Epidermal melanocyte (primary cell): Measurements from ENCODE around the gene PLEKHH1.
A peak's percentile ranks its signal among the peaks of the same experiment; 100 is the strongest.
"Not testable (repeated sequence)": the region's sequence is repeated elsewhere in the genome, so short reads cannot be mapped to it uniquely, and the experiment has no call there.

Experiments
- DNase-seq: peaks from one replicate; pipeline ENCODE4 v3.0.0; 2011; ENCODE audit warnings: low spot score; ENCODE audit not compliant: insufficient read length

Gene PLEKHH1

DNA sequence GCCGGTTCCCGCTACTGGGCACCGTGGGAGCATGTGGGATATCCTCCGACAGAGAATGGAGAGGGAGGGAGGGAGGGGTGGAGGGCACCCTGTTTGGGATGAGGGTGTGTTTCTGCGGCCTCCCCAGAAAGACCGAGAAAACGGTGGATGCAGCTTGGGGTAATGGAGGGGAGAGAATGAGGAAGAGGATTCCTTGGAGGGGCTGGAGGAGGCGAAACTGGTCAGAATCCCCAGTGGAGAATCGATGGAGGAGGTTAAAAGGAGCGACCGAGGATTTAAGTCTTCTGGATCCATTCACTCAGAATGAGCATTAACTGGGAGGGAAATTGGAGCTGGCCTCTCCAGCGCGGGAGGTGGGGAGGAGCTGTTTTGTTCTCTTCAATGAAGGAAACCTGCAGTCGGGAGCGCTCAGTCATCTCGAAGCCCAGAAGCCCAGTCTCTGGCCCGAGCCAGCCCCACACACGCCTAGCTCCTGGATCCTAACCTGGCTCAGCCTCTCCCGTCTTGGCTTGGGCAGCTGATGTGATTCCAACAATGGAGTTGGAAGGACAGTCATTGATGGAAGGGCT is 87.2 kb downstream of the PLEKHH1 start:
- DNase-seq: peak; percentile 39

DNA sequence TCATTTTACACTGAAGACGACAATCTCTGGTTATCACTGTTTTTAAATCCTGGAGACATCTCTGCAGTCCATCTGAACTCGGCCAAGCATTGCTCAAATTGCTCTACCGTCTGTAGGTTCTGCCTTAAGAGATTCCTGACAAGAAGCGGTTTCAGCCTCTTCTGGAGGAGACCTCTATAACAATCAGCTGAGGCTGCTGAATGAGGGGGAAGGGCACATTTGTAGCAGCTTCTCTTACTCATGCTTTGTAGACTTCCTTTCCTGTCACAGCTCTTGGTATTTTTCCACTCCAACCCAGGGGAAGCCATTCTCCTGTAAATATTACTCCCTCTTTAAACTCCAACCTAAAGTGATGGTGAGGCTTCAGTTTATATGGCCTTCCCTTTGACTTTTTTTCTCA is 89.6 kb downstream of the PLEKHH1 start:
- DNase-seq: peak; percentile 61

DNA sequence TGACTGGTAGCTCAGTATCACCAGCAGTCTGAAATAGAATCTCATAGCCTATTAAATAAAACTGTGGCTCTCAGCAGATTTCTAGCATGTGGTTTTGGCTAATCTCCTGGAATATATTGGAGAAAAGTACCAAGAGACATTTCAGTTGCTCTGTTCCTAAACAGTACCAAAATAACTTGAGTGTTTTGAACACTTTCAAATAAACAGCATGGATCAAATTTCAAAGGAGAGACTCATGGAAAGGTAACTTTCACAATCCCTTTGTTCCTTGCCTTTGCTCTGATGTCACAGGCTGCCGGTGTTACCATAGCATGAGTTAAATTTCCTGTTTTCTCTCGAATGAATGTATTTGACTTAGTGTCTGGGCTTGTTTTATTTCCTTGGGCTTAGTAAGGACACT is 90.0 kb downstream of the PLEKHH1 start:
- no peak for DNase-seq

DNA sequence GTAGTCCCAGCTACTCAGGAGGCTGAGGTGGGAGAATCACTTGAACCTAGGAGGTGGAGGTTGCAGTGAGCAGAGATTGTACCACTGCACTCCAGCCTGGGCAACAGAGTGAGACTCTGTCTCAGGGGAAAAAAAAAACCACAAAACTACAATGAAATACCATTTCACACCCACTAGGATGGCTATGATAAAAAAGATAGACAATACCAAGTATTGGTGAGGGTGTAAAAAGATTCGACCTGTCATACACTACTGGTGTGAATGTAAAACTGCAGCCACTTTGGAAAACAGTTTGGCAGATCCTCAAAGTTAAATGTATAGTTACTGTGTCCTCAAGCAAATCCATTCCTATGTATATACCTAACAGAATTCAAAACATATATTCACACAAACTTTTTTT is 93.0 kb downstream of the PLEKHH1 start:
- not testable (repeated sequence) for DNase-seq

DNA sequence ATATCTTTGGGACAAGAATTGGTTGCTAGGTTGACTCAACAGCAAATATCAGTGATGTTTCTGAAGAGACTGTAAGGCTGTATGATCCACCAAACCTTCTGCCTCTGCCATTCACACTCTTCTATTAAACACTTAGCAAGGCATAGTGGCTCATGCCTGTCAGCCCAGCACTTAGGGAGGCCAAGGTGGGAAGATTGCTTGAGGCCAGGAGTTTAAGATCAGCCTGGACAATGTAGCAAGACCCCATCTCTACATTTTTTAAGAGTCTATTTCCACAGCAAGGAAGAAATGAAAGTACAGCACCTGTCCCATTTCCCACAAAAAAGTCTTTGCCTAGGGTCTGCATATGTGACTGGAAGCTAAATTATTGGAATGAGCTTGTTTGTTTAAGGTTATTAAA is 94.4 kb downstream of the PLEKHH1 start:
- no peak for DNase-seq

DNA sequence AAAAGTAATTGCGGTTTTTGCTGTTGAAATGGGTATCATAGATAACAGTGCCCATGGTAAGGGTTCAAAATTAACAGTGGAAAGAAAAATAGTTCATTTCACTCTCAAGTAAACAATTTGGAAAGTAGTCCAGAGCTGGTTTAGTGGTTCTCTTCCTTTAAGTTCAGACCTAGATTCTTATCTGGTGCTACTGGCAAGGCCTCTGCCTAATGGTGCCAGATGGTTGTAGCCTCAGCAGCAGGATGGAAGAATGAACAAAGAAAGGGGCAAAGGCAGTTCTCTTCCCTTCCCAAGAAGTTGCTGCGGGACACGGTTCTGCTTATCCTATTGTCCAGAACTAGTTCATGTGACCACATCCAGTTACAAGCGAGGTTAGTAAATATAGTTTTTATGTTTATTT is 97.1 kb downstream of the PLEKHH1 start:
- no peak for DNase-seq

DNA sequence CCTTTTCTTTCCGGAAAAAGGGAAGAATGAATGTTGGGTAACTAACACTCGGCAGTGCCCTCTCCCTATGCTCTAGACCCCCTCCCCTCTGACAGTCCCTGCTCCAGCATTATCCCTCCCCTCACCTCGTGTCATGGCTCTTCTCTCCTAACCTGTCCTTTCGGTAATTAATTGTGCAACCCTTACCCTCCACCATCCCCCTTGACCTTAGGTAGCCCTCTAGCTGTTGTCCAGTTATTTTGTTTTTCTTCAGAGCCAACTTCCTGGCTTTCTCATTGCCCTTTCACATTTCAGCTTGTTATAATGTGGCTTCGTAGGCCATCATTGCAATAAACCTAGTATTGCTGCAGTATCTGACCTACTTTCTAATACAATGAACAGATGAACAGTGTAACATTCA is 97.8 kb downstream of the PLEKHH1 start:
- no peak for DNase-seq

DNA sequence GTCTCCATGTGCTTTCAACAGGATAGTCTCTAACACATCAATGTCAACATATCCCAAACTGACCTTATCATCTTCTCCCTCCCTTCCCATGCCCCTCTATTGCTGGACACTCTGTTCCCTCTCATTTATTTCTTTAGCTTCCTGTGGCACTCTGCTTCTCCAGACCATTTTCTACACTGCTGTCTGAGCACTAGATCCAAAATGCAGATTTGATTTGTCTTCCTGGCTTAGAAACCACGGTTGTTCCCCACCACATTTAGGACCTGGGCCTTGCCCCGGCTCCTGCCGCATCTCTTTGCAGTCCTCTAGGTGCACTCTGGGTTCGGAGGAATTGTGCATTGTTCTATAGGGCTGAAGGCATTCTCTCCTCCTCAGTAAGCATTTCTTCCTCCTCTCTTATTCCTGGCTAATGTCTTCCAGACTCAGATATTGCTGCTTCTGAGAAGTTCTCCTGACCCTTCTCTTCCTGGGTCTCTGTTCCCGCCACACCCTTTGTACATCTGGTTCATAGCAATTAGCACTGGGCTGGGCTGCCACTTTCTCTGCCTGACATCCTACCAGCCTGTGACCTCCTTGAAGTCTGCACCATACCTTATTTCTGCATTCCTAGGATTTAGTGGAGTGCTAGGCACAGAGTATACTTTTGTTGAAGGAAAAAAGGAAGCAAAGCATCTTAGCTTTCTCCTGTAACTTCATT is 100.5 kb downstream of the PLEKHH1 start:
- no peak for DNase-seq

DNA sequence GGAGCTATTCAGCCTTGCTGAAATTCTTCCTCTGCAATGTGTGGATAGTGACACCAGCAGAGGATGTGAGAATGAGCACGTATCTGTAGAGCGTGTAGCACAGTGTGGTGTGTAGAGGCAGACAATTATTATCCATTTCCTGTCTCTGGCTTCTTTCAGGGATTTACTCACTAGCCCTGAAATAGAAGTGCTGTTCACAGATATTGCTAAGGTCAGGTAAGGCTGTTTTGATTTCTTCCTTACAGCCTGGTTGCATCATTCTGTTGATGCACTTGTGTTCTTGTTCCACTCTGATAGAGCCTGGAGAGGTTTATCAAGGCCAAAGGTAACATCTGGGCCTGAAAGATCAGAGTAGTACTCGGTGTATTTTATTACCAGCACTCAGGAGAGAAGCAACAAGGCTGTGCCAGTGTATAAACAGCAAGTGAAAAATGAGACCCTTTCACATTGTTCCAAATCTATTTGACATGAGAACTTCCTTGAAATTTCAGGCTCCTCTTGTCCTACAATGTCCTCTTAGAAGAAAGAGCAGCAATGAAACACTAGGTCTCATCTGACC is 103.3 kb downstream of the PLEKHH1 start:
- DNase-seq: no peak

DNA sequence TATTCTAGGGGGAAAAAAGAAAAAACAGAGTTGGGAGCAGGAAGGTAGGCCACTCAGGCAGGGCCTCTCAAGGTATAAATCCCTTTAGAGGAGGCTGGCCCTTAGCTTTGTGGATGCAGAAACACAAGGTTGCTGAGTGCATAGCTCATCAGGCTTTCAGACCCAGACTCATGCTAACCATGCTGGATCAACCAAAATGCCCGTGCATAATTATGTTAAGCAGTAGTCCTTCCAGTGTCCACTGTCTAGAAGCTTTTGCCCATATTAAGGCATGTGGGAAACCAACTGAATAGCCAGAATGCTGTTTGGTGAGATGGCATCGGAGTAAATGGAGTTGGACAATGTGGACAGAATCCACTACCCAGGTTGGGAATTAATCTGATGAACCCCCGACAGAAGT is 105.6 kb downstream of the PLEKHH1 start:
- no peak for DNase-seq
